GM20000 (cell line): Measurements from ENCODE around the gene KRT81.
A peak's percentile ranks its signal among the peaks of the same experiment; 100 is the strongest.
"Not testable (repeated sequence)": the region's sequence is repeated elsewhere in the genome, so short reads cannot be mapped to it uniquely, and the experiment has no call there.

ENCODE experiments used
- DNase-seq: peaks from one replicate; pipeline ENCODE4 v3.0.0; 2012; ENCODE audit warnings: low spot score
- CTCF ChIP-seq: IDR thresholded peaks from 2 replicates; pipeline ENCODE4 v1.5.1; 2012; ENCODE audit warnings: mild to moderate bottlenecking, control low read depth; ENCODE audit errors: extremely low read depth, missing control alignments

KRT81 gene

GRCh38 chr12:52242442-52243258 is 48.7 kb downstream of the KRT81 start:
- peak; percentile 13 for DNase-seq
- no peak for TF ChIP-seq CTCF

- TF ChIP-seq CTCF: no peak
- DNase-seq: no peak
Measured at GRCh38 chr12:52241205-52241842, 50.0 kb downstream of the KRT81 start.

GRCh38 chr12:52240247-52240646 is 51.1 kb downstream of the KRT81 start:
- DNase-seq: not testable (repeated sequence)

- TF ChIP-seq CTCF: no peak
- no peak for DNase-seq
Measured at GRCh38 chr12:52239767-52240166, 51.6 kb downstream of the KRT81 start.

GRCh38 chr12:52238916-52239646 is 52.3 kb downstream of the KRT81 start:
- no peak for DNase-seq
- TF ChIP-seq CTCF: no peak

GRCh38 chr12:52238207-52238840 is 53.0 kb downstream of the KRT81 start:
- no peak for TF ChIP-seq CTCF
- DNase-seq: no peak

- no peak for DNase-seq
- no peak for TF ChIP-seq CTCF
Measured at GRCh38 chr12:52236386-52237050, 54.8 kb downstream of the KRT81 start.
